HEK293 (cell line): Measurements from ENCODE around the gene DNAJB5.

Experiments
- CTCF ChIP-seq: fragments of 450-650 bp; formaldehyde crosslinking; IDR thresholded peaks from 2 replicates; pipeline ENCODE4 v1.5.1; 2016; ENCODE audit warnings: missing biosample characterization, missing genetic modification characterization
- KLF8 ChIP-seq: fragments of 450-650 bp; formaldehyde crosslinking; IDR thresholded peaks from 2 replicates; pipeline ENCODE4 v1.5.1; 2016; ENCODE audit warnings: missing biosample characterization, missing genetic modification characterization
- ZBTB11 ChIP-seq: fragments of 450-650 bp; formaldehyde crosslinking; conservative IDR thresholded peaks from 2 replicates; pipeline ENCODE4 v1.5.1; 2016; ENCODE audit warnings: low read depth, missing biosample characterization, missing genetic modification characterization
- ZNF335 ChIP-seq: fragments of 450-650 bp; formaldehyde crosslinking; conservative IDR thresholded peaks from 2 replicates; pipeline ENCODE4 v1.5.1; 2016; ENCODE audit warnings: missing biosample characterization, missing genetic modification characterization
- ZNF398 ChIP-seq: fragments of 450-650 bp; formaldehyde crosslinking; IDR thresholded peaks from 2 replicates; pipeline ENCODE4 v1.5.1; 2017; ENCODE audit warnings: missing biosample characterization, missing genetic modification characterization
- ZNF426 ChIP-seq: fragments of 450-650 bp; formaldehyde crosslinking; IDR thresholded peaks from 2 replicates; pipeline ENCODE4 v1.5.1; 2017; ENCODE audit warnings: missing biosample characterization, missing genetic modification characterization, mild to moderate bottlenecking, inconsistent platforms, moderate library complexity
- ZNF473 ChIP-seq: fragments of 450-650 bp; formaldehyde crosslinking; IDR thresholded peaks from 2 replicates; pipeline ENCODE4 v1.5.1; 2017; ENCODE audit warnings: missing biosample characterization, missing genetic modification characterization
- TF ChIP-seq, protein P1 (sequence below): fragments of 450-650 bp; formaldehyde crosslinking; optimal IDR thresholded peaks from 2 replicates; pipeline ENCODE3; 2016; ENCODE audit warnings: missing biosample characterization, mild to moderate bottlenecking, missing genetic modification characterization

GRCh38 chr9:34997379-34997781, 7.8 kb downstream of the DNAJB5 start:
- TF ChIP-seq ZNF473 (tag by site-specific recombination) (no peak), ZNF335 (no peak), CTCF (tag by site-specific recombination) (no peak), ZBTB11 (tag by site-specific recombination) (no peak), ZNF426 (no peak), ZNF398 (no peak), KLF8 (tag by site-specific recombination) (no peak)
- TF ChIP-seq, protein P1, sequence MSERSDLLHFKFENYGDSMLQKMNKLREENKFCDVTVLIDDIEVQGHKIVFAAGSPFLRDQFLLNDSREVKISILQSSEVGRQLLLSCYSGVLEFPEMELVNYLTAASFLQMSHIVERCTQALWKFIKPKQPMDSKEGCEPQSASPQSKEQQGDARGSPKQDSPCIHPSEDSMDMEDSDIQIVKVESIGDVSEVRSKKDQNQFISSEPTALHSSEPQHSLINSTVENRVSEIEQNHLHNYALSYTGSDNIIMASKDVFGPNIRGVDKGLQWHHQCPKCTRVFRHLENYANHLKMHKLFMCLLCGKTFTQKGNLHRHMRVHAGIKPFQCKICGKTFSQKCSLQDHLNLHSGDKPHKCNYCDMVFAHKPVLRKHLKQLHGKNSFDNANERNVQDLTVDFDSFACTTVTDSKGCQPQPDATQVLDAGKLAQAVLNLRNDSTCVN: no peak
